ACC112 (cell line): ENCODE results near the gene ZNF511.
"Not testable (repeated sequence)": the region's sequence is repeated elsewhere in the genome, so short reads cannot be mapped to it uniquely, and the experiment has no call there.

ENCODE experiments used
- H2AFZ ChIP-seq: fragments of 200-600 bp; sonication (generic); one replicate; pipeline ENCODE4 v1.6.0; 2017; ENCODE audit warnings: antibody characterized with exemption, low read length; ENCODE audit not compliant: unreplicated experiment
- H3K27ac ChIP-seq: fragments of 200-600 bp; sonication (generic); 2 replicates; pipeline ENCODE4 v1.5.1; 2014; ENCODE audit warnings: low read depth, mild to moderate bottlenecking, antibody characterized with exemption, low read length, moderate library complexity
- H3K27me3 ChIP-seq: fragments of 200-600 bp; sonication (generic); 2 replicates; pipeline ENCODE4 v1.6.1; 2014; ENCODE audit warnings: mild to moderate bottlenecking, antibody characterized with exemption, low read length, moderate library complexity, mixed read lengths; ENCODE audit not compliant: insufficient read depth
- H3K36me3 ChIP-seq: fragments of 200-600 bp; sonication (generic); 2 replicates; pipeline ENCODE4 v1.6.1; 2016; ENCODE audit warnings: mild to moderate bottlenecking, antibody characterized with exemption, low read length, moderate library complexity, mixed read lengths; ENCODE audit not compliant: insufficient read depth
- H3K4me1 ChIP-seq: fragments of 200-600 bp; sonication (generic); one replicate; pipeline ENCODE4 v1.6.1; 2016; ENCODE audit warnings: low read length, mixed read lengths; ENCODE audit not compliant: insufficient read depth, unreplicated experiment, control insufficient read depth
- H3K4me3 ChIP-seq: fragments of 200-600 bp; sonication (generic); 2 replicates; pipeline ENCODE4 v1.5.1; 2014; ENCODE audit warnings: mild to moderate bottlenecking, low read depth, low read length
- H3K79me2 ChIP-seq: fragments of 200-600 bp; sonication (generic); one replicate; pipeline ENCODE4 v1.6.0; 2016; ENCODE audit warnings: low read length; ENCODE audit not compliant: control insufficient read depth, unreplicated experiment, insufficient read depth

Gene ZNF511

DNA sequence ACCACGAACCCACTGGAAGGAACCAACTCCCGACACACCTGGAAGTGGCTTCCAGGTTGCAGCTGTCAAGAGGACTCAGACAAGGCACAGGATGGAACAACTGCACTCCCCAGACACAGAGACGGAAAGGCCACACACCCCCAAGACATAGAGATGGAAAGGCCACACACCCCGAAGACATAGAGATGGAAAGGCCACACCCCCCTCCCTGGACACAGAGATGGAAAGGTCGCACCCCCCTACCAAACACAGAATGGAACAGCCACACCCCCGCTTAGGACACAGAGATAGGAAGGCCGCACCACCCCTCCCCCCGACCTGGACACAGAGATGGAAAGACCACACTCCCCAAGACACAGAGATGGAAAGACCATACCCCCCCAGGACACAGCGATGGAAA, 7.6 kb downstream of the ZNF511 start:
- H3K27ac ChIP-seq, result no peak overlapping the region
- H3K36me3 ChIP-seq, result no peaks in the 10 kb centered on the region
- no peaks in the 10 kb centered on the region for H3K27me3 ChIP-seq
- no peak overlapping the region for H3K4me3 ChIP-seq
- no peak overlapping the region for H2AFZ ChIP-seq
- H3K4me1 ChIP-seq, result no peaks in the 10 kb centered on the region
- no peaks in the 10 kb centered on the region for H3K79me2 ChIP-seq

DNA sequence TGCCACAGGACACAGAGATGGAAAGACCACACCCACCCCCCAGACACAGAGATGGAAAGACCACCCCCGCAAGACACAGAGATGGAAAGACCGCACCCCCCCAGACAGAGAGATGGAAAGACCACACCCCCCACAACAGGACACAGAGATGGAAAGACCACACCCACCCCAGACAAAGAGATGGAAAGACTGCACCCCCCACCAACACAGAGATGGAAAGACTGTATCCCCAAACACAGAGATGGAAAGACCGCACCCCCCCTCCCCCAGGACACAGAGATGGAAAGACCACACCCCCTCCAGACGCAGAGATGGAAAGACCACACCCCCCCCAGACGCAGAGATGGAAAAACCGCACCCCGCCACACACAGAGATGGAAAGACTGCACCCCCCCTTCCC, 8.0 kb downstream of the ZNF511 start:
- Histone ChIP-seq H3K27me3 (no peaks in the 10 kb centered on the region), H3K4me1 (no peaks in the 10 kb centered on the region), H3K4me3 (no peak overlapping the region), H3K79me2 (no peaks in the 10 kb centered on the region), H2AFZ (no peak overlapping the region), H3K27ac (no peak overlapping the region), H3K36me3 (no peaks in the 10 kb centered on the region)

GRCh38 chr10:133318494-133319127, 9.9 kb downstream of the ZNF511 start:
- H3K27me3 ChIP-seq, result no peaks in the 10 kb centered on the region

DNA sequence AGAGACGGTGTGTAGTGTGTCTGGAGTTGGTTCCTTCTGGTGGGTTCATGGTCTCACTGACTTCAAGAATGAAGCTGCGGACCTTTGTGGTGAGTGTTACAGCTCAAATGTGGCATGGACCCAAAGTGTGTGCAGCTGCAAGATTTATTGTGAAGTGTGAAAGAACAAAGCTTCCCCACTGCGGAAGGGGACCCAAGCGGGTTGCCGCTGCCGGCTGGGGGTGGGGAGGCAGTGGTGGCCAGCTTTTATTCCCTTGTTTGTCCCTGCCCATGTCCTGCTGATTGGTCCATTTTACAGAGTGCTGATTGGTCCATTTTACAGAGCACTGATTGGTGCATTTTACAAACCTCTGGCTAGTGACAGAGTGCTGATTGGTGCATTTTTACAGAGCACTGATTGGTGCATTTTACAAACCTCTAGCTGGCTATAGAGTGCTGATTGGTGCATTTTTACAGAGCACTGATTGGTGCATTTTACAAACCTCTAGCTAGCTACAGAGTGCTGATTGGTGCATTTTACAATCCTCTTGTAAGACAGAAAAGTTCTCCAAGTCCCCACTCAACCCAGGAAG, 12.2 kb downstream of the ZNF511 start:
- H3K4me3 ChIP-seq, H3K4me1 ChIP-seq, H3K36me3 ChIP-seq, H3K79me2 ChIP-seq, H2AFZ ChIP-seq, H3K27ac ChIP-seq: not testable (repeated sequence)
- H3K27me3 ChIP-seq, result peaks cover 13% of the 10 kb centered on the region

More at GRCh38 chr10:133318494-133319127, 9.9 kb downstream of the ZNF511 start:
- H3K36me3 ChIP-seq, result no peaks in the 10 kb centered on the region
- H3K79me2 ChIP-seq, result no peaks in the 10 kb centered on the region
- H3K27ac ChIP-seq, result no peak overlapping the region
- H3K4me3 ChIP-seq, result peak overlapping the region; percentile 64
- no peaks in the 10 kb centered on the region for H3K4me1 ChIP-seq
- H2AFZ ChIP-seq, result no peak overlapping the region

GRCh38 chr10:133322064-133322709, 13.5 kb downstream of the ZNF511 start:
- not testable (repeated sequence) for H3K36me3 ChIP-seq, H3K4me3 ChIP-seq

DNA sequence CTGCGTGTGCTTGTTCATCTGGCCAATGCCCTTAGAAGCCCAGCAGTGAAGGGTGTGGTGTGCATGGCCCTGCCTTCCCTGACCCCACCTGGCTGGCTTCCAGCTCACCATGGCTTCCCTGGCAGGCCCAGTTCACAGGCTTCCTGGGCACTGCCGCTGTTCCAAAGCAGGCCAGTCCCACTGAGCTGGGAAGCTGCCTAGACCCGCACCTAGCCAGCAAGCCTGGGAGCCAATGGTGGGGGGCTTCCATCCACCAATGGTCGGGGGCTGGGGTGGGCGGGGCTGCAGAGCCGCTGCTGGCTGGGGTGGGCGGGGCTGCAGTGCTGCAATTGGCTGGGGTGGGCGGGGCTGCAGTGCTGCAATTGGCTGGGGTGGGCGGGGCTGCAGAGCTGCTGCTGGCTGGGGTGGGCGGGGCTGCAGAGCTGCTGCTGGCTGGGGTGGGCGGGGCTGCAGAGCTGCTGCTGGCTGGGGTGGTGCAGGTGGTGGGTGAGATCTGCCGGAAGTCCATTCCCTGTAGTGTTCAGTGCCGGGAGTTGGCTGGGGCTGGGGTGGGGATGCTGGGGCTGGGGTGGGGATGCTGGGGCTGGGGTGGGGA, 15.6 kb downstream of the ZNF511 start:
- no peak overlapping the region for H3K27ac ChIP-seq
- no peaks in the 10 kb centered on the region for H3K36me3 ChIP-seq
- peaks cover 4% of the 10 kb centered on the region for H3K4me1 ChIP-seq
- H3K4me3 ChIP-seq, result peak overlapping the region; percentile 70
- peaks cover 40% of the 10 kb centered on the region for H3K27me3 ChIP-seq
- H2AFZ ChIP-seq, result no peak overlapping the region
- H3K79me2 ChIP-seq, result no peaks in the 10 kb centered on the region

More at GRCh38 chr10:133322064-133322709, 13.5 kb downstream of the ZNF511 start:
- not testable (repeated sequence) for H2AFZ ChIP-seq, H3K27ac ChIP-seq, H3K4me1 ChIP-seq, H3K79me2 ChIP-seq
- H3K27me3 ChIP-seq, result peaks cover 25% of the 10 kb centered on the region

DNA sequence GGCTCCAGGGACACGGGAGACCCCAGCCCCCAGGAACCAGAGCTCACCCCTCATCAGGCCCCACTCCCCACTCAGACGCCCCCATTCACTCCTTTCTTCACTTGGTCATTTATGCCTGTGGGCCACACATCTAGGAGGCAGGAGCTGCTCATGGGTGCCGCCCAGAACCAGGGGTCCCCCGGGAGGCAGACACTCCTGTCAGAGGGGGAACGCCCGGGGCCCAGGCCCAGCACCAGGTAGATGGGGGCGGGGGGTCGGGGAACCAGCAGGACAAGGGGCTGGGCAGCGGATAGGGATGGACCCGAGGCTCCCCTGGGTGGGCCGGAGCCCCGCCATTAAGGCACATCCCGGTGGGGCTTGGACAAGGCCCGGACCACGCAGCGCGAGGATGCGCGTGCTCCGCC, 16.1 kb downstream of the ZNF511 start:
- Histone ChIP-seq H3K4me3 (no peak overlapping the region), H3K27me3 (peaks cover 40% of the 10 kb centered on the region)

DNA sequence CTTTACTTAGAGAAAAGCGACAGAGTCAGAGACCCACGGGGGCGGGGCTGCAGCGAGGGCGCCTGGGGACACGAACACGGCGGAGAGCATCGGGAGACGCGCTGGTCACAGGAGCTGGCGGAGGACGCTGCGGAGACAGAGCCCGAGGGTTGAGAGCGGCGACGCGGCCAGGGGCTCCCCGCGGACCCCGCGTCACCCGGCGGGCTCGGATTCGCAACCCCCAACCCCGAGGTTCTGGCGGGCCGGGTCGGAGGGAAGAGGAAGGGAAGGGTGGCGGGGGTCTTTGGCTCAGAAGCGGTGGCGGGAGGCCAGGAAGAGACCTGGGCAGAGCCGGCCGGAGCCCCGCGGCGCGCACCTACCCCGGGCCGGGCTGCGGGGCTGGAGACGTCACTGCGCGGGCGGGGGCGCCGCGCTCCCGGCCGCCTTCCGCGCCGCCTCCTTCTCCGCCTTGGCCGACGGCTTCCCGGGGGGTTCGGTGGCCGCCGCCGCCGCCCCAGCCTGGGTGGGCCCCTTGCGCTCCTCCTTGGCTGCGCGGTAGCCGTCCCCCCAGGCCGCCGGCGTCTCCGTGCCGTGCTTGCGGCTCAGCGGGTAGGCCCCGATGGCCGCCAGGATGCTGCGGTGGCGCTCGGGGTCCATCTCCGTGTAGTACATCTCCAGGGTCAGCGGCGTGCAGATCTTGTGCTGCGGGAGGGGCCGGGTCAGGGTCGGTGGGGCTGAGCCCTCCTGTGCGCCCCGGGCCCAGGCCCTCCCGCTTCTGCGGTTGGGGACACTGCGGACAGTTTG, 16.9 kb downstream of the ZNF511 start:
- no peak overlapping the region for H3K27ac ChIP-seq
- peak overlapping the region; percentile 12 for H2AFZ ChIP-seq
- H3K36me3 ChIP-seq, result no peaks in the 10 kb centered on the region
- peaks cover 7% of the 10 kb centered on the region for H3K4me1 ChIP-seq
- H3K4me3 ChIP-seq, result peak overlapping the region; percentile 62
- peaks cover 40% of the 10 kb centered on the region for H3K27me3 ChIP-seq
- no peaks in the 10 kb centered on the region for H3K79me2 ChIP-seq

More for the DNA sequence above, 16.1 kb downstream of the ZNF511 start:
- Histone ChIP-seq H3K4me1 (peaks cover 7% of the 10 kb centered on the region), H3K79me2 (no peaks in the 10 kb centered on the region), H3K36me3 (no peaks in the 10 kb centered on the region), H2AFZ (no peak overlapping the region), H3K27ac (no peak overlapping the region)

DNA sequence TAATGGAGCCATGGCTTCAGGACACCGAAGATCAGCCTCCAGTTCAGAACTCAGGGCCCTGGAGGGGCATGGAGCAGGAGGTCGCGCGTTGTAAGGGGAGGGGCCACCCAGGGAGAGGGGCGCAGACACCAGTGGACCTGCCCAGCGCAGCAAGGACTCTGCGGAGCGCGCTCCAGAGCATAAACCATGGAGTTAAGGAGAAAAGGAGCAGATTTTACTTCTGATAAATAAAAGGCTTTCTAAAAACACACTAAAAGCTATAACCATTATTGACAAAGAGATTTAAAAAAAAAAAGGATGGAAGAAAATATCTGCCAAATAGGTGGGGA, 17.5 kb downstream of the ZNF511 start:
- no peaks in the 10 kb centered on the region for H3K36me3 ChIP-seq
- H3K27ac ChIP-seq, result no peak overlapping the region
- peak overlapping the region; percentile 62; the same call in 1 of the 2 replicates for H3K4me3 ChIP-seq
- H3K79me2 ChIP-seq, result no peaks in the 10 kb centered on the region
- H3K4me1 ChIP-seq, result peaks cover 7% of the 10 kb centered on the region
- H3K27me3 ChIP-seq, result peaks cover 45% of the 10 kb centered on the region
- H2AFZ ChIP-seq, result no peak overlapping the region

GRCh38 chr10:133326745-133327650, 18.3 kb downstream of the ZNF511 start:
- H3K79me2 ChIP-seq, result no peaks in the 10 kb centered on the region

More at GRCh38 chr10:133326745-133327650, 18.3 kb downstream of the ZNF511 start:
- Histone ChIP-seq H3K27ac (no peak overlapping the region), H3K27me3 (peaks cover 53% of the 10 kb centered on the region), H3K4me1 (peaks cover 7% of the 10 kb centered on the region), H3K4me3 (no peak overlapping the region), H2AFZ (no peak overlapping the region), H3K36me3 (no peaks in the 10 kb centered on the region)
